ENCODE results near the gene TP53. TPM values are rescaled to one million over a fixed set of nuclear protein-coding genes. Genes with fewer than 3 reads are reported as not detected.

The TP53 gene
- polyA plus RNA-seq, 1 of the 3 experiments (the other 2 are of a cell fraction) = 62.6 TPM

DNA sequence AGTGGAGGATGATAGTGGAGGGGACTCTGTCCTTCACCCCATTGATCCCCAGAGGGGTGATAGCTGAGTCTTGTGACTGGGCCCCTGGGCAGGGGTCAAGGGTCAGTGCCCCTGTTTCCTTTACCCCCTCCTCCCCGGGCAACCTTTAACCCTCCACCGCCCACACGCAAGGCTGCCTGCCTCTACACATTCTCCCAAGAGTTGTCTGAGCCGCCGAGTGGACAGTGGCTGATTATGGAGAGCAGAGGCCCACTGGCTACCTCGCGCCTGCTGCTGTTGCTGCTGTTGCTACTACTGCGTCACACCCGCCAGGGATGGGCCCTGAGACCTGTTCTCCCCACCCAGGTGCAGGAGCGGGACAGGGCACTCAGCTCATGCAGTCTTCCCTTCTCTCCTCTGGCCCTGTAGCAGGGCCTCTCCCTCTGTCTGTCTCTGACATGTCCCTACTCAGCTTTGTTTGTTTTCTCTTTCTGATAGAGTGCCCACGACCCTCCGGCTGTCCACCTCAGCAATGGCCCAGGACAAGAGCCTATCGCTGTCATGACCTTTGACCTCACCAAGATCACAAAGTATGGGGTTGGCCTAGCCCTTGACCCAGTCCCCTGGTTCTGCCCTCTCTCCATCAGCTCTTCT, 57.2 kb downstream of the TP53 start, which contains the start of gene SHBG:
TSS of gene SHBG (plus strand) at position 197 of the 633 bp plus-strand sequence. CDS start at position 235, 38 bp downstream.
- DNase-seq = no peak
- Histone ChIP-seq H3K4me2 (no peak within 1 kb of the TSS), H3K9ac (no peak within 1 kb of the TSS), H3K9me3 (no peaks in the 10 kb centered on the region), H3K27me3 (ENCODE audit: insufficient read depth) (no peaks in the 10 kb centered on the region), H3K9me2 (no peaks in the 10 kb centered on the region), H3F3A (replicated peaks; ENCODE audit: insufficient read depth) (no peaks in the 10 kb centered on the region), H3K27ac (ENCODE audit: low read depth in 2 of 2, low read length in 1 of 2) (no peak within 1 kb of the TSS), H3K4me3 (ENCODE audit: low read depth in 2 of 2, low read length in 1 of 2) (no peak within 1 kb of the TSS), H3K79me2 (ENCODE audit: insufficient read depth) (peaks cover 10% of the 10 kb centered on the region; the same call in 1 of the 2 replicates), H2AFZ (ENCODE audit: low read depth) (no peak within 1 kb of the TSS), H4K20me1 (ENCODE audit: insufficient read depth) (no peaks in the 10 kb centered on the region), H3K4me1 (ENCODE audit: control insufficient read depth in 1 of 2, insufficient read depth in 2 of 2, low read depth in 1 of 2, low read length in 1 of 2) (peaks cover 0 to 20% of the 10 kb centered on the region in 2 experiments; a peak in 1 of 4 replicates), H3K36me3 (replicated peaks in 1 of 2; ENCODE audit: control insufficient read depth in 1 of 2, insufficient read depth in 2 of 2, low read length in 1 of 2) (no peaks in the 10 kb centered on the region)
- ChIA-PET CTCF (interaction anchor here (11.8 kb wide), 1 partner anchor 58 kb away, joined by 166 read pairs; the partner anchor contains the start of genes TP53 and WRAP53), POLR2A (interaction anchor here (4.6 kb wide), 1 partner anchor 57 kb away, joined by 31 read pairs; the partner anchor contains the start of genes TP53 and WRAP53)
- TF ChIP-seq EZH2phosphoT487 (IDR thresholded peaks at IDR 0.05; ENCODE audit: borderline replicate concordance, low read depth) = no peak
- TF ChIP-seq ZBTB33 (IDR thresholded peaks at IDR 0.05; ENCODE audit: borderline replicate concordance, low read depth) = no peak
- no peak for TF ChIP-seq ELF1 (IDR thresholded peaks at IDR 0.05)
- no peak for TF ChIP-seq MXI1 (IDR thresholded peaks at IDR 0.05; ENCODE audit: low read depth, low read length)
- no peak for TF ChIP-seq GABPA (IDR thresholded peaks at IDR 0.05; ENCODE audit: low read depth)
- no peak for TF ChIP-seq NRF1 (IDR thresholded peaks at IDR 0.05; ENCODE audit: low read depth, low read length)
- TF ChIP-seq CHD2 (IDR thresholded peaks at IDR 0.05; ENCODE audit: low read length, partially characterized antibody) = no peak
- TF ChIP-seq RCOR1 (IDR thresholded peaks at IDR 0.05; ENCODE audit: low read length) = no peak
- no peak for TF ChIP-seq YY1 (IDR thresholded peaks at IDR 0.05; ENCODE audit: low read depth)
- no peak for TF ChIP-seq GATA2 (CRISPR knock-in tag; IDR thresholded peaks at IDR 0.05)
- no peak for TF ChIP-seq SIN3A (IDR thresholded peaks at IDR 0.05; ENCODE audit: borderline replicate concordance, low read depth, low read length)
- no peak for TF ChIP-seq FOSL2 (IDR thresholded peaks at IDR 0.05; ENCODE audit: borderline replicate concordance, low read depth)
- no peak for TF ChIP-seq PBX3 (IDR thresholded peaks at IDR 0.05)
- TF ChIP-seq MAX (IDR thresholded peaks at IDR 0.05; ENCODE audit: low read depth) = no peak
- TF ChIP-seq FOXM1 (IDR thresholded peaks at IDR 0.05; ENCODE audit: low read depth) = no peak
- no peak for TF ChIP-seq TCF12 (IDR thresholded peaks at IDR 0.05)
- 84% methylated on average over 12 of the region's 13 CpGs for WGBS (ENCODE audit: low lambda C conversion rate)

Measured in SK-N-SH (cell line).